Body of pancreas (tissue), 4 donors: ENCODE results near the gene PRXL2A. TPM values are rescaled to one million over a fixed set of nuclear protein-coding genes. Genes with fewer than 3 reads are reported as not detected.

Source experiments
- ATAC-seq: fragments of 150-250 bp; one replicate; pipeline ENCODE4 v1.9.1; 2016
- DNase-seq, 4 donors: peaks; one replicate each; pipeline ENCODE4 v3.0.0-alpha.2; 2019
- H3K27ac ChIP-seq, 4 donors: fragments of 200-600 bp; sonication (generic); 1 replicate in 3 of 4; 2 replicates in 1 of 4; pipeline versions ENCODE4 v1.5.1 to v1.6.1; 2016 to 2019; ENCODE audit warnings: mild to moderate bottlenecking in 1 of 4, mixed read lengths in 1 of 4, moderate library complexity in 1 of 4
- H3K27me3 ChIP-seq, 2 donors: fragments of 200-600 bp; sonication (generic); one replicate each; pipeline ENCODE4 v1.6.0; 2016; ENCODE audit warnings: mild to moderate bottlenecking in 1 of 2
- H3K36me3 ChIP-seq, 2 donors: fragments of 200-600 bp; sonication (generic); replicated peaks in 1 of 2; 2 replicates each; pipeline ENCODE4 v1.5.1; 2016; ENCODE audit warnings: low read depth in 2 of 2; ENCODE audit not compliant: insufficient read depth in 1 of 2
- H3K4me1 ChIP-seq: fragments of 200-600 bp; sonication (generic); one replicate; pipeline ENCODE4 v1.6.0; 2016
- H3K4me3 ChIP-seq, 2 donors: fragments of 200-600 bp; sonication (generic); 1 replicate in 1 of 2; 2 replicates in 1 of 2; pipeline ENCODE4 v1.5.1; 2016 to 2019
- H3K9me3 ChIP-seq, 3 donors: fragments of 200-600 bp; sonication (generic); 1 replicate in 2 of 3; 2 replicates in 1 of 3; pipeline ENCODE4 v1.5.1; 2016
- POLR2A ChIP-seq, 3 donors: fragments of 450-650 bp; IDR thresholded peaks; one replicate each; pipeline ENCODE4 v1.6.1; 2016; ENCODE audit warnings: antibody characterized with exemption in 3 of 3, mild to moderate bottlenecking in 2 of 3
- WGBS, 2 donors: methylation state at CpG; one replicate each; pipeline ENCODE4 v1.1.5; 2017; 5-methylcytosine and 5-hydroxymethylcytosine counted together
- intact Hi-C: fragments of 100-400 bp; cut with DNase I; formaldehyde crosslinking; loops from one replicate; pipeline ENCODE4 v1.15.1; 2023
- total RNA-seq, 2 donors: library from RNA; depleted of rRNA; stranded (reverse); fragments of >200 nt; gene quantifications; one replicate each; pipeline ENCODE4 v1.1.0, GENCODE V29; 2016
- TF ChIP-seq, protein P1 (sequence below), 7 experiments: fragments of 450-650 bp in 4 of 7; fragments of 200-600 bp in 3 of 7; sonication (generic) in 3 of 7; IDR thresholded peaks; one replicate each; pipeline ENCODE4 v1.5.1; 2016 to 2019; ENCODE audit warnings: antibody characterized with exemption in 7 of 7

PRXL2A gene
- total RNA-seq, 2 donors from 2014 or later, result 40.7 to 110 TPM

- Histone ChIP-seq H3K9me3 (no peaks in the 10 kb centered on the region), H3K27me3 (no peaks in the 10 kb centered on the region), H3K4me3 (no peak overlapping the region), H3K27ac (peak overlapping the region in 1 of 4 donors; percentile 8), H3K4me1 (peaks cover 48% of the 10 kb centered on the region), H3K36me3 (no peaks in the 10 kb centered on the region)
- intact Hi-C loops, result no loop called here
- TF ChIP-seq, protein P1, sequence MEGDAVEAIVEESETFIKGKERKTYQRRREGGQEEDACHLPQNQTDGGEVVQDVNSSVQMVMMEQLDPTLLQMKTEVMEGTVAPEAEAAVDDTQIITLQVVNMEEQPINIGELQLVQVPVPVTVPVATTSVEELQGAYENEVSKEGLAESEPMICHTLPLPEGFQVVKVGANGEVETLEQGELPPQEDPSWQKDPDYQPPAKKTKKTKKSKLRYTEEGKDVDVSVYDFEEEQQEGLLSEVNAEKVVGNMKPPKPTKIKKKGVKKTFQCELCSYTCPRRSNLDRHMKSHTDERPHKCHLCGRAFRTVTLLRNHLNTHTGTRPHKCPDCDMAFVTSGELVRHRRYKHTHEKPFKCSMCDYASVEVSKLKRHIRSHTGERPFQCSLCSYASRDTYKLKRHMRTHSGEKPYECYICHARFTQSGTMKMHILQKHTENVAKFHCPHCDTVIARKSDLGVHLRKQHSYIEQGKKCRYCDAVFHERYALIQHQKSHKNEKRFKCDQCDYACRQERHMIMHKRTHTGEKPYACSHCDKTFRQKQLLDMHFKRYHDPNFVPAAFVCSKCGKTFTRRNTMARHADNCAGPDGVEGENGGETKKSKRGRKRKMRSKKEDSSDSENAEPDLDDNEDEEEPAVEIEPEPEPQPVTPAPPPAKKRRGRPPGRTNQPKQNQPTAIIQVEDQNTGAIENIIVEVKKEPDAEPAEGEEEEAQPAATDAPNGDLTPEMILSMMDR (IDR thresholded peaks at IDR 0.05), result no peak
- no peak for TF ChIP-seq POLR2A (IDR thresholded peaks at IDR 0.05)
- ATAC-seq (no peak), DNase-seq (peak in 1 of 4 donors; percentile 17)
- WGBS, 2 donors, result 48 to 75% methylated on average over 2 of the region's 2 CpGs
These were observed 1.8 kb downstream of the PRXL2A start for GRCh38 chr10:80410122-80410521.

- H3K4me3 ChIP-seq, result no peak overlapping the region
- H3K4me1 ChIP-seq, result peaks cover 49% of the 10 kb centered on the region
- H3K27me3 ChIP-seq, result no peaks in the 10 kb centered on the region
- 83 to 91% methylated on average over 5 of the region's 5 CpGs for WGBS, 2 donors
- DNase-seq (no peak), ATAC-seq (no peak)
- H3K36me3 ChIP-seq, result no peaks in the 10 kb centered on the region
- no peaks in the 10 kb centered on the region for H3K9me3 ChIP-seq
- peak overlapping the region in 1 of 4 donors; percentile 9 for H3K27ac ChIP-seq
- intact Hi-C loops, result no loop called here
- TF ChIP-seq, protein P1 (IDR thresholded peaks at IDR 0.05), result no peak
- no peak for TF ChIP-seq POLR2A (IDR thresholded peaks at IDR 0.05)
These were observed 2.3 kb downstream of the PRXL2A start for GRCh38 chr10:80410578-80411145.

DNA sequence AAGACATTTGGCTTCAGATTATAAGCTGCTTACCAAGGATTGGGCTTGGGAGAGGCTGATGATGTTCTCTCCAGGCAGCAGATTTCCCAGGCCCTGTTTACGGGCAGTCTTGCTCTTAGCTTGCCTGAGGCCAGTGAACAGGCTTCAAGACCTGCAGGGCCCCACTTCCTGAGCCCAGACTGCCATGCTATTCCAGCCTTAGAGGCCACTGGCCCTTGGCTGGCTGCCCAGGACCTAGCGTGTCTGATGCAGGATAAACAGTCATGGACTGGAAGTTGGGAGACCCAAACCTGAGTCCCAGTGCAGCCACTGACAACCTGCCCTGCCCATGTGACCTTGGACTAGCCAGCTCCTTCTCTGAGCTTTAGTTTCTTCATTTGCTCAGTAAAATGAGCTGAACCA lies 2.9 kb downstream of the PRXL2A start:
- Histone ChIP-seq H3K27me3 (no peaks in the 10 kb centered on the region), H3K27ac (peak overlapping the region in 1 of 4 donors; percentile 9), H3K36me3 (no peaks in the 10 kb centered on the region), H3K4me1 (peaks cover 52% of the 10 kb centered on the region), H3K4me3 (no peak overlapping the region), H3K9me3 (no peaks in the 10 kb centered on the region)
- no peak for ATAC-seq
- intact Hi-C loops, result no loop called here
- WGBS, 2 donors, result 48% methylated on average over 2 of the region's 2 CpGs; no CpG with 5 or more reads in 1 of the 2 donors
- TF ChIP-seq POLR2A (IDR thresholded peaks at IDR 0.05), result no peak
- TF ChIP-seq, protein P1 (IDR thresholded peaks at IDR 0.05), result no peak
- peak; percentile 42 to 72 (median 58) for DNase-seq

GRCh38 chr10:80411681-80412220 lies 3.4 kb downstream of the PRXL2A start:
- Histone ChIP-seq H3K9me3 (no peaks in the 10 kb centered on the region), H3K36me3 (no peaks in the 10 kb centered on the region), H3K4me1 (peaks cover 57% of the 10 kb centered on the region), H3K4me3 (no peak overlapping the region), H3K27ac (no peak overlapping the region), H3K27me3 (no peaks in the 10 kb centered on the region)
- ATAC-seq, result no peak
- no peak for DNase-seq
- TF ChIP-seq, protein P1 (IDR thresholded peaks at IDR 0.05), result no peak
- no peak for TF ChIP-seq POLR2A (IDR thresholded peaks at IDR 0.05)
- intact Hi-C loops, result no loop called here
- 94 to 100% methylated on average over 1 of the region's 1 CpG for WGBS, 2 donors

- H3K27me3 ChIP-seq, result no peaks in the 10 kb centered on the region
- peaks cover 56% of the 10 kb centered on the region for H3K4me1 ChIP-seq
- TF ChIP-seq, protein P1 (IDR thresholded peaks at IDR 0.05), result no peak
- no peak for TF ChIP-seq POLR2A (IDR thresholded peaks at IDR 0.05)
- H3K27ac ChIP-seq, result no peak overlapping the region
- DNase-seq, result no peak
- no peak for ATAC-seq
- no peak overlapping the region for H3K4me3 ChIP-seq
- H3K9me3 ChIP-seq, result no peaks in the 10 kb centered on the region
- intact Hi-C loops, result no loop called here
- no peaks in the 10 kb centered on the region for H3K36me3 ChIP-seq
- 86 to 87% methylated on average over 5 of the region's 5 CpGs for WGBS, 2 donors
These were observed 4.1 kb downstream of the PRXL2A start for GRCh38 chr10:80412486-80412885.
